SH-SY5Y (cell line): Measurements from ENCODE around the gene MDGA2.

Source experiments
- GATA2 ChIP-seq: IDR thresholded peaks from 2 replicates; pipeline ENCODE4 v1.6.1; 2011; ENCODE audit warnings: mild to moderate bottlenecking, low read depth, low read length
- GATA3 ChIP-seq: IDR thresholded peaks from 2 replicates; pipeline ENCODE4 v1.6.1; 2011; ENCODE audit warnings: low read depth, mild to moderate bottlenecking, low read length, moderate library complexity

GRCh38 chr14:47148686-47149085, 526.7 kb downstream of the MDGA2 start:
- TF ChIP-seq GATA2, result no peak
- TF ChIP-seq GATA3, result no peak
